HUES64 (cell line): Measurements from ENCODE around the gene RIGI.

Experiments
- H3K27ac ChIP-seq: 2 replicates; pipeline ENCODE4 v1.7.0; 2013; ENCODE audit warnings: low read depth, low read length, inconsistent platforms
- H3K27me3 ChIP-seq: 2 replicates; pipeline ENCODE4 v1.6.1; 2013; ENCODE audit warnings: mild to moderate bottlenecking, low read length; ENCODE audit not compliant: insufficient read depth
- H3K36me3 ChIP-seq: 2 replicates; pipeline ENCODE4 v1.6.1; 2013; ENCODE audit warnings: mild to moderate bottlenecking, low read length; ENCODE audit not compliant: insufficient read depth
- H3K4me1 ChIP-seq: 2 replicates; pipeline ENCODE4 v1.6.1; 2013; ENCODE audit warnings: mild to moderate bottlenecking, low read length, moderate library complexity; ENCODE audit not compliant: insufficient read depth
- H3K4me3 ChIP-seq: 2 replicates; pipeline ENCODE4 v1.5.1; 2013; ENCODE audit warnings: mild to moderate bottlenecking, low read length, moderate library complexity
- H3K9ac ChIP-seq: 2 replicates; pipeline ENCODE4 v1.6.1; 2013; ENCODE audit warnings: mild to moderate bottlenecking, low read depth, low read length
- H3K9me3 ChIP-seq: 2 replicates; pipeline ENCODE4 v1.6.1; 2013; ENCODE audit warnings: low read depth, low read length; ENCODE audit not compliant: insufficient read depth
- WGBS: fragments of 150-250, 120-280 bp; methylation state at CpG from one replicate; pipeline ENCODE4 v1.1.7; 2013; ENCODE audit warnings: missing lambda C conversion rate; 5-methylcytosine and 5-hydroxymethylcytosine counted together

The RIGI gene

GRCh38 chr9:32500768-32501167 lies 25.2 kb downstream of the RIGI start:
- no peaks in the 10 kb centered on the region; the same call in 1 of the 2 replicates for H3K4me1 ChIP-seq
- no peak overlapping the region for H3K4me3 ChIP-seq
- H3K27ac ChIP-seq = no peak overlapping the region
- H3K36me3 ChIP-seq = peaks cover 14% of the 10 kb centered on the region
- H3K27me3 ChIP-seq = no peaks in the 10 kb centered on the region
- no peak overlapping the region for H3K9ac ChIP-seq
- no peaks in the 10 kb centered on the region for H3K9me3 ChIP-seq
- 95% methylated on average over 2 of the region's 2 CpGs for WGBS

- Histone ChIP-seq H3K9me3 (no peaks in the 10 kb centered on the region), H3K4me3 (no peak overlapping the region), H3K4me1 (no peaks in the 10 kb centered on the region)
Observed at GRCh38 chr9:32497921-32498320, 28.1 kb downstream of the RIGI start.

GRCh38 chr9:32490601-32491000 lies 35.4 kb downstream of the RIGI start:
- H3K4me3 ChIP-seq = no peak overlapping the region
- 77% methylated on average over 3 of the region's 3 CpGs for WGBS
- peaks cover 15% of the 10 kb centered on the region for H3K36me3 ChIP-seq
- no peak overlapping the region for H3K27ac ChIP-seq
- no peaks in the 10 kb centered on the region for H3K9me3 ChIP-seq
- H3K27me3 ChIP-seq = no peaks in the 10 kb centered on the region
- H3K9ac ChIP-seq = no peak overlapping the region
- H3K4me1 ChIP-seq = no peaks in the 10 kb centered on the region

More at GRCh38 chr9:32497921-32498320, 28.1 kb downstream of the RIGI start:
- no peak overlapping the region for H3K9ac ChIP-seq
- no peak overlapping the region for H3K27ac ChIP-seq
- no peaks in the 10 kb centered on the region for H3K27me3 ChIP-seq
- H3K36me3 ChIP-seq = peaks cover 14% of the 10 kb centered on the region

- 90% methylated on average over 2 of the region's 3 CpGs for WGBS
- no peak overlapping the region for H3K27ac ChIP-seq
- H3K9ac ChIP-seq = no peak overlapping the region
- no peak overlapping the region for H3K4me3 ChIP-seq
- H3K4me1 ChIP-seq = no peaks in the 10 kb centered on the region
- no peaks in the 10 kb centered on the region for H3K27me3 ChIP-seq
- H3K9me3 ChIP-seq = no peaks in the 10 kb centered on the region
- peaks cover 18% of the 10 kb centered on the region for H3K36me3 ChIP-seq
Observed at GRCh38 chr9:32487981-32488380, 38.0 kb downstream of the RIGI start.

GRCh38 chr9:32486839-32487562 lies 39.0 kb downstream of the RIGI start:
- Histone ChIP-seq H3K9me3 (no peaks in the 10 kb centered on the region), H3K27ac (no peak overlapping the region), H3K27me3 (no peaks in the 10 kb centered on the region), H3K4me1 (no peaks in the 10 kb centered on the region), H3K36me3 (peaks cover 18% of the 10 kb centered on the region), H3K9ac (no peak overlapping the region), H3K4me3 (no peak overlapping the region)
- WGBS = 93% methylated on average over 2 of the region's 2 CpGs

- Histone ChIP-seq H3K27ac (no peak overlapping the region), H3K9ac (no peak overlapping the region), H3K9me3 (no peaks in the 10 kb centered on the region), H3K4me1 (no peaks in the 10 kb centered on the region), H3K27me3 (no peaks in the 10 kb centered on the region), H3K4me3 (no peak overlapping the region), H3K36me3 (peaks cover 20% of the 10 kb centered on the region)
- 98% methylated on average over 3 of the region's 4 CpGs for WGBS
Observed at GRCh38 chr9:32483343-32483742, 42.7 kb downstream of the RIGI start.
